Kidney epithelial cell (primary cell): ENCODE results near the gene TOR4A. TPM values are rescaled to one million over a fixed set of nuclear protein-coding genes. Genes with fewer than 3 reads are reported as not detected.
A peak's percentile ranks its signal among the peaks of the same experiment; 100 is the strongest.

Source experiments
- DNase-seq: peaks from one replicate; pipeline ENCODE4 v3.0.0-alpha.2; 2010; ENCODE audit warnings: low read depth
- H3K27me3 ChIP-seq: 2 replicates; pipeline ENCODE4 v1.6.0; 2011; ENCODE audit warnings: low read length; ENCODE audit not compliant: control insufficient read depth, insufficient read depth
- H3K36me3 ChIP-seq: 2 replicates; pipeline ENCODE4 v1.5.1; 2011; ENCODE audit warnings: low read length; ENCODE audit not compliant: control insufficient read depth, insufficient read depth
- H3K4me3 ChIP-seq: 2 replicates; pipeline ENCODE4 v1.5.1; 2011; ENCODE audit warnings: low read depth, mild to moderate bottlenecking, control low read depth, low read length
- CTCF ChIP-seq: IDR thresholded peaks from 2 replicates; pipeline ENCODE4 v1.5.1; 2011; ENCODE audit warnings: mild to moderate bottlenecking, moderate library complexity, low read length, control low read depth, inconsistent platforms; ENCODE audit not compliant: insufficient read depth, poor library complexity, severe bottlenecking
- total RNA-seq: library from RNA; depleted of rRNA; stranded (reverse); fragments of >200 nt; gene quantifications from 2 replicates; pipeline ENCODE4 v1.2.3, GENCODE V29; 2015

TOR4A gene
- total RNA-seq, 1 donor from 2014 or later, result 33.5 TPM

DNA sequence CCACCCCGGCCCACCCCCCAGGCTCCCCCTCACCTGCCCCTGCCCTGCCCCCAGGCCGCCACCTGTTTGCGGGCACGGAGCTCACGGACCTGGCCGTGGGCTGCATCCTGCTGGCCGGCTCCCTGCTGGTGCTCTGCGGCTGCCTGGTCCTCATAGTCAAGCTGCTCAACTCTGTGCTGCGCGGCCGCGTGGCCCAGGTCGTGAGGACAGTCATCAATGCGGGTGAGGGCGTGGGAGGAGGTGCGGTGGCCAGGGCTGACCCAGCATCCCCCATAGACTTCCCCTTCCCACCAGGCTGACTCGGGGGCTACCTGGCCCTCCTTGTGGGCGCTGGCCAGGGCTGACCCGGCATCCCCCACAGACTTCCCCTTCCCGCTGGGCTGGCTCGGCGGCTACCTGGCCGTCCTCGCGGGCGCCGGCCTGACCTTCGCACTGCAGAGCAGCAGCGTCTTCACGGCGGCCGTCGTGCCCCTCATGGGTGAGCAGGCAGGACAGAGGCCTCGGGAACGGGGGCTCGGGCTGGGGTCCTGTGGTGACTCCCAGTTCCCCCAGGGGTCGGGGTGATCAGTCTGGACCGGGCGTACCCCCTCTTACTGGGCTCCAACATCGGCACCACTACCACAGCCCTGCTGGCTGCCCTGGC is 43.4 kb upstream of the TOR4A start:
- H3K27me3 ChIP-seq, result peaks cover 52% of the 10 kb centered on the region
- H3K36me3 ChIP-seq, result no peaks in the 10 kb centered on the region
- no peak for DNase-seq
- H3K4me3 ChIP-seq, result no peak overlapping the region
- TF ChIP-seq CTCF, result no peak

DNA sequence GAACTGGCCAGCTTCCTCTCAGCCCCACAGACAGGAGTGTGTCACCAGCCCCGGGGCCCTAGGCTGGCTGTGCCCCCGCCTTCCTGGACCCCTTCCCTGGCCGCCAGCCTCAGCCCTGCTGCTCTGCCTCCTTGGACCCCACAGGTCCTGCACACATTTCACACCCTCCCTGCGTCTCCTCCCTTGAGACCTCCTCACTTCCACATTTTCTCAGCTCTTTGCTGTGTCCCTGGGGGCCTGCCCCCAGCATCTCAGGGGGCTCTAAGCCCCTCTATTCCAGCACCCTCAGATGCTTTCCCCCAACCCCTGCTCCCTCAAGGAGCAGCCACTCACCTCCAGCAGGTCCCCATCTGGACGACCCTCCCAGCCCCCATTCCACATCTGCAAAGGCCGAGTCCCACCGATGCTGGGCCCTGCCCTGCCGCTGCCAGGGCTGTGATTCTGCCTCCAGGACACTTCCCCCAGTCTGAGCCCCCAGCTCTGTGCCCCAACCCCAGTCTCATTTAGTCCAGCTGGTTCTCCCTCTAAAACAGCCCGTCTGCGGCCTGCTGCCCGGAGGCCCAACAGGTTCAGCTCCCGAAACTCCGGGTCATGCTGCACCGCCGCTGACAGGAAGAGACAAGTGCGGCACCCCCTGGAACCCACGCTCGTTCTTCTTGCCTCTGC is 42.6 kb upstream of the TOR4A start:
- TF ChIP-seq CTCF, result no peak

DNA sequence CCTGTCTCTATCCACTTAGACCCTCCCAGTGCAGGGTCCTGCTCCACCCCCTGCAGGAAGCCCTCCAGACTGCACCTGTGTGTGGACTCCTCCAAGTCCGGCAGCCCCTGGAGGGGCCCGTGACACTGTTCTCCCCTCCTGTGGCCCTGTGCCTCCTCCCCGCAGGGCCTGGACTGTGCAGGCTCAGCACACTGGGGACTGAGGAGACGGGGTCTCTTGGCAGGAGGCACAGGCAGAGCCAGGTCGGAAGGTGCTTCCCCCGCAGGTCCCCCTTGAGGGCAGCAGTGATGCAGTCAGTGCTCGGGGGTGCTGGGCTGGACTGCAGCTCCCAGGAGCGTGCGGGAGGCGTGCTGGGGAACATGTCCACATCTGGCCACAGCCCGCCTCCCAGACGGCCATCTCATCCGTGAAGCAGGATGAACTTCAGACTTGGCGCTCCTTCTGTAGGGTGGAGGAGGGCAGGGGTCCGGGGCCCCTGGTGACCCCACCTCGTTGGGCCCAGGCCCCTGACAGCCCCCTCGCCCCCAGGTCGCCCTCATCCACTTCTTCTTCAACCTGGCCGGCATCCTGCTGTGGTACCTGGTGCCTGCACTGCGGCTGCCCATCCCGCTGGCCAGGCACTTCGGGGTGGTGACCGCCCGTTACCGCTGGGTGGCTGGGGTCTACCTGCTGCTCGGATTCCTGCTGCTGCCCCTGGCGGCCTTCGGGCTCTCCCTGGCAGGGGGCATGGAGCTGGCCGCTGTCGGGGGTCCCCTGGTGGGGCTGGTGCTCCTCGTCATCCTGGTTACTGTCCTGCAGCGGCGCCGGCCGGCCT is 41.9 kb upstream of the TOR4A start:
- Histone ChIP-seq H3K27me3 (peaks cover 42% of the 10 kb centered on the region), H3K36me3 (no peaks in the 10 kb centered on the region), H3K4me3 (no peak overlapping the region)
- no peak for DNase-seq
- no peak for TF ChIP-seq CTCF

More for the DNA sequence above, 42.6 kb upstream of the TOR4A start:
- DNase-seq, result no peak
- H3K27me3 ChIP-seq, result peaks cover 46% of the 10 kb centered on the region
- no peak overlapping the region for H3K4me3 ChIP-seq
- no peaks in the 10 kb centered on the region for H3K36me3 ChIP-seq

- peak; percentile 99 for TF ChIP-seq CTCF
- Histone ChIP-seq H3K36me3 (no peaks in the 10 kb centered on the region), H3K27me3 (peaks cover 41% of the 10 kb centered on the region), H3K4me3 (no peak overlapping the region)
- DNase-seq, result no peak
These were observed 41.1 kb upstream of the TOR4A start for GRCh38 chr9:137236238-137236935.

GRCh38 chr9:137236936-137237421 is 40.5 kb upstream of the TOR4A start:
- no peak overlapping the region for H3K4me3 ChIP-seq
- DNase-seq, result no peak
- no peak for TF ChIP-seq CTCF
- peaks cover 3% of the 10 kb centered on the region for H3K36me3 ChIP-seq
- H3K27me3 ChIP-seq, result peaks cover 39% of the 10 kb centered on the region
